T follicular helper cell (primary cell): ENCODE measurements around the gene S100G.

ENCODE experiments used
- DNase-seq: peaks from one replicate; pipeline ENCODE4 v3.0.0-alpha.2; 2020; ENCODE audit warnings: low read depth

S100G gene

DNA sequence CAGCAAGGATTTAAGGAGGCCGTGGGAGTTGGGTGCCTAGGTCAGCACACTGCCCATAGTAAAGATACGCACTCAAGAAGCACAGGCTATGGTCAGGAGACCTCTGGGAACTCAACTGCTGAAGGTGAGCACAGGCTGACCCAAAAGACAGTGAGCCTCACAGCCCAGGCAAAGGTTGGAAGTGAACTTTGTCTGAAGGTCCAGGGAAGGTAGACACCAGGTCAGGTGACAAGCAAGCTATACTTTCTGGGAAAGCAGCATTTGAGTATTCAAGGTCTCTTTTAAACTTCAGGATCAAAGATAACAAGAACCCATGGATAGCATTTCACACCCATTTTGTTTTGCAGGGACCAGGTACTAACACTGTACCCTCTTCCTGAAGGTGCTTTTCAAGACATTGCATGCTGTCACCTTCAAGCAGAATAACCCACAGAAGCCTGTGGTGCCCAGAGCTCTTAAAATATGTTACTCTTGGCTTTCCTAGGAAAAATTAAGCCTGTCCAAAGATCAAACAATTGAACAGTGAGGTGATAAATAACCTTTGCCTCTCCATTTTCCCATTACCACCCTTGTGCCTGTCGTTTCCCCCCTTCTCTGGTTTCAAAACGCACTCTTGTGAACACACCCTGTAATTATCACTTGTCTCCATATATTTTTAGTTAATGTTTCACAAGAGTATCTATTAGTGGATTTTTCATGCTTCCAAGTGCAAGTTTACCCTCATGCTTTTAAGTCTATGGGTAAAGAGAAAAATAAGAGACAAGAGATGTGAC, 3.4 kb upstream of the S100G start:
- DNase-seq = no peak

DNA sequence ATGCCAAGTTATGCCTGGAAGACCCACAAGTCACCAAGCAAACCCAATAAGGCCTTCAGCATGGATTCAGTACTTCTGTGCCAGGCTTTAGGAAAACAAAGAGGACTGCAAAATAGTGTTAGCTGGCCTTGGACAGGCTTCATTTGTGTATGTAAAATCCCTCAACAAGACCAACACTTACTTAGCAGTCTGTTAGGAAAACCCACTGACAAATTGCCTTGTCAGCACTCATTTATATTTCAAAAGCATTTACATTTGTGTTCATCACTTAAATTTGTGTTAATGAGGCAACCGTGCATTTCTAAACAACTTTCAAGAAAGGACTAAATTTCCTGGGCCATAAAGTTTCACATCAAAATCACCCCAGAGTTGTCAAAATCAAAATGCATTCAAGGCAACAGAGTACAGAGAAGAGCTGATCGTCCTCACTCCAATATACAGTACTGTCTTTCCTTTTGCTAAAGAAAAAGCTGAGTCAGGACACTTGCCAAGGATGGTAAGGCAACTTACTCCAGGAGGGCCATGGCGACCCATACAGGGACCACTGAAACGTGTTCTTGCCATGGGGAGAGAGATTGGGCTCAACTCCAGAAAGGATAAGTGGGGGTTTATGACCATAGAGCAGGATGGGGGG, 1.6 kb downstream of the S100G start:
- DNase-seq = no peak

DNA sequence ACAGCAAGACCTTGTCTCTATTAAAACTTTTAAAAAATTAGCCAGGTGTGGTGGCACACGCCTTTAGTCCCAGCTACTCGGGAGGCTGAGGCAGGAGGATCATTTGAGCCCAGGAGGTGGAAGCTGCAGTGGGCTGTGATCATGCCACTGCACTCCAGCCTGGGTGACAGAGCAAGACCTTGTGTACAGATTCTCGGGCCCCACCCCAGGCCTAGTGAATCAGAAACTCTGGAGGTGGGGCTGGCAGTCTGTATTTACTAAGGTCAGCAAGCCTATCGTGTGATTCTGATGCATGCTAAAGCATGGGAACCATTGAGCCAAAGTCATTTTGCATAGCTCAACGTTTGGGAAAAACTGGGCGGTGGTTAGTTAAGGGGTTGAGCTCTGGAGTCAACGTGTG, 3.5 kb downstream of the S100G start:
- no peak for DNase-seq

DNA sequence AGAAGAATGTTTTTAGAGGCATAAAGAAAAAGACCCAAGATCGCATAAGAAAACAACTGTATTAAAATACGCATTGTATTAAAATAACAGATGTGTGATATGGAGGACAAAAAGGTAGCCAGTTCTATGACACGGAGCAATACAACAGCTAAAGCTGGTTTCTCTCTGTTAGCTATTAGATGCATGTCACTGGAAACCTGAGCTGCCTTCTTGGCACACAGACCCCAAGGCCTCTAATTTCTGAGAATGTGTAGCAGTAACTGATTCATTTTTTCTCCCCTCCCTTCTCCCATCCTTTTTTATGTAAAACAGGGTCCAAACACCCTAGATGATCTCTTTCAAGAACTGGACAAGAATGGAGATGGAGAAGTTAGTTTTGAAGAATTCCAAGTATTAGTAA, 4.1 kb downstream of the S100G start:
- no peak for DNase-seq

GRCh38 chrX:16658284-16658683, 8.3 kb downstream of the S100G start:
- no peak for DNase-seq

DNA sequence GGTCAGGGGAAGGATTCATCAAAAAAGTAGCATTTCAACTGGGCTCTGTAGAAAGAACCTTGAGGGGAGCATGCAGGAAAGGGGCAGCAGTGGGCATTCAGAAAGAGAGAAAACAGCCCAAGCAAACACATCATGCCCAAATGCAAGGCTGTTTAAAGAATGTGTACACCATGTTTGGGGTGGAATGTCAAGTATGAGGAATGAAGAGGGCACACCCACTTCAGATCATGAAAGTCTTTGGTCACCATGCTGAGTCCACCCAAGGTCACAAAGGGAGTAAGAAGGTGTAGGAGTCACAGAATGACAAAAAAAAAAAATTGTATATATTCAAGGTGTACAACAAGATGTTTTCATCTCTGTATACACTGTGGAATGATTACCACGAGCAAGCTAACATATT, 9.4 kb downstream of the S100G start:
- no peak for DNase-seq

GRCh38 chrX:16661495-16661894, 11.5 kb downstream of the S100G start:
- no peak for DNase-seq

- DNase-seq = no peak
Observed at GRCh38 chrX:16662402-16662801, 12.4 kb downstream of the S100G start.

DNA sequence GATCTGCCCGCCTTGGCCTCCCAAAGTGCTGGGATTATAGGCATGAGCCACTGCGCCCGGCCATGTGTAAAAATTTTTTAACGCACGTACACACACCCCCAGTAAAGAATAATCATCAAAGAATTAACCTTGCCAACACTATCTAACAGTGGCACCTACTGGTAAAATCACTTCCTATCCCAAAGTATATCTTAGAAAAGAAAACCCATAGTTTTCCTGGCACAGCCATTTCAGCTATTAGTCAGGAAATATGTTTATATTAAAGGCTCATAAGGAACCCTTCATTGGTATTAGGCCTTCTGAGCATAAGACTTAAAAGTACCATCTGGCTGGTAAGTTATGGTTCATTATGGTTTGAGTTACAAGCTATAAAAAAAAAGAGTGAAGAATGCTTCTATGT, 14.1 kb downstream of the S100G start:
- DNase-seq = no peak

DNA sequence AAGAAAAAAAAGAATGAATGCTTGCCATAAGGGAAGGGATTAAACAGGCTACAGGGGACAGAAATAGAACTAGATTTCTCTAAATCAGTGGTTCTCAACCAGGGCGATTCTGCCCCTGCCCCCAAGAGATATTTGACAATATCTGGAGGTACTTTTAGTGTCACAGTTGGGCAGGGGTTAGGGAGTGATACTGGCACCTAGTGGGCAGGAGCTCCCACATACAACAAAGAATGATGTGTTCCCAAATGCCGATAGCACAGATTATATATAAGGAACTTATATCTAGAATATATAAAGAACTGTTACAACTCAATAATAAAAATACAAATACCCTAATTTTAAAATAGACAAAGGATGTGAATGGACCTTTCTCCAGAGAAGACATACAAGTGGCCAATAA, 14.7 kb downstream of the S100G start:
- DNase-seq = no peak

DNA sequence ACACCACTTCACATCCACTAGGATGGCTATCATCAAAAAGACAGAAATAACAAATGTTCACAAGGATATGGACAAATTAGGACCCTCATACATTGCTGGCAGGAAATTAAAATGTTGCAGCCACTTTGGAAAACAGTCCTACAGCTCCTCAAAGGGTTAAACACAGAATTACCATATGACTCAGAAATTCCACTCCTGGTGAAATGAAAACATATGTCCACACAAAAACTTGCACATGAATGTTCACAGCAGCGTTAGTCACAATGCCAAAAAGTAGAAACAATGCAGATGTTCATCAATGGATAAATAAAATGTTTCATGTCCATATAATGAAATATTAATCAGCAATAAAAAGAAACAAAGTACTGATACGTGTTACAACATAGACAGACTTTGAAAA, 15.1 kb downstream of the S100G start:
- no peak for DNase-seq

GRCh38 chrX:16666541-16666940, 16.6 kb downstream of the S100G start:
- no peak for DNase-seq

GRCh38 chrX:16671005-16671404, 21.0 kb downstream of the S100G start:
- DNase-seq = peak; percentile 3

DNA sequence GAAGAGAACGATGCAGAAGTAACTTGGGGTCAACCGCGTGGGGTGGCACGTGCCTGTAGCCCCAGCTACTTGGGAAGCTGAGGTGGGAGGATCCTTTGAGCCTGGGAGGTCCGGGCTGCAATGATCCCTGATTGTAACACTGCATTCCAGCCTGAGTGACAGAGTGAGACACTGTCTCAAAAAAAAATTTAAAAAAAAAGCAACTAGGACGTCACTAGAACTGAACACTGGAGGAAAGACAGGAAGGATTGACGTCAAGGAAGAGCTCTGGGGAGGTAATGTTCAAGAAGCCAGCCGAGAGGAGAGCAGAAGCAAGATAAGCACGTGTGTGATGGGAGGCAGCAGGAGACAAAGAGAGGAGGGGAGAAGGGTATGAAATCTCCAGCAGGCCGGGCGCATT, 28.7 kb downstream of the S100G start:
- DNase-seq = no peak

GRCh38 chrX:16683007-16683664, 33.2 kb downstream of the S100G start:
- no peak for DNase-seq

DNA sequence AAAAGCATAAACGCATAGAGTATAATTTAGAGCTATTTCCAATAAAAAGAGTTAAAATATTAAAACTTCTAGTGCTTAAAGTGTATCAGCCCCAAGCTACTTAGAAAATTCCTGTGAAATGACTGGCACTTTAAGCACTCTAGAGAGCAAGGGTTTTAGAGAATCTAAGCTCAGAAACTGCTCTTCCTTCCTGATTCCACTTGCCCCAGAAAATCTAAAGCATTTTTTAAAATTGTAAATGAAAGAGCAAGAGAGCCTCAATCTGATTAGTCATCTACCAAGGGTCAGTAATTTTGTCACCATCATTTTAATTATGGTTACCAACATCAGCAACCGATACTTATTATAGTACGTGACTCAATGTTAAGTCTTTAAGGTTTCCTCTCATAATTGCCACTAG, 37.6 kb downstream of the S100G start:
- no peak for DNase-seq

- peak; percentile 53 for DNase-seq
Observed at GRCh38 chrX:16695079-16695676, 45.2 kb downstream of the S100G start.

GRCh38 chrX:16696956-16697355, 47.0 kb downstream of the S100G start:
- no peak for DNase-seq

DNA sequence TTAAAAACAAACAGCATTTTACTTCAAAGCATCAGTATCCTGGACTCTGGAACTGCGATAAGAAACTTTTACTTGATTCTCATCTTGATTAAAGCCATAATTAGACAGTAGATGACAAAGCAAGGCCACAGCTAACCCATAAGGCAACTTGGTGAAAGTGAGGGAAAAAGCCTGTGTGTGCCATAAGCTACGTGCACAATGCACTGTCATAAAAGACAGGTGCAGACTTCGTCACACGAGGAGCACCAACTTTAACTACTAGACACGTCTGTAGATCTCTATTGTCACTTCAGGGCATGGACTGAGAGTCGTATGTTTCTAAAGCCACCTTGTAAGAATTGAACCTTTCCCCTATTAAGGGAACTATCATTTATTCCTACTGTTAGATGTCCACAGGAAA, 49.4 kb downstream of the S100G start:
- DNase-seq = no peak

DNA sequence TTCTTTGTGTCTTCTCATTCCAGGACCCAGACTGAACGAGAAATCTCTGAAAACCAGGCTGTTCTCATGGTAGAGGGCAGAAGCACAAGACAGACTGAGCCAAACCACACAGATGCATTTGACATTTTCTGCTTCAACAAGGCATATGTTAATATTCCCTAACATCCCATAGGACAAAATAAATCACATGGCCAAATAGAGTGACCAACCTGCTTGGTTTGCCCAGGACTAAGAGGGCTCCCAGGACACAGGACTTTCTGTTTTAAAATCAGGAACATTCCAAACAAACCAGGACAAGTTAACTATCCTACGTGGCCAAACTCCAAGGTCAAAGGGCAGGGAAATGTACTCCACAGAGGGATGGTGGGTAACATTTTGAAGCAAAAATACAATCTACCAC, 50.8 kb downstream of the S100G start:
- DNase-seq = no peak

DNA sequence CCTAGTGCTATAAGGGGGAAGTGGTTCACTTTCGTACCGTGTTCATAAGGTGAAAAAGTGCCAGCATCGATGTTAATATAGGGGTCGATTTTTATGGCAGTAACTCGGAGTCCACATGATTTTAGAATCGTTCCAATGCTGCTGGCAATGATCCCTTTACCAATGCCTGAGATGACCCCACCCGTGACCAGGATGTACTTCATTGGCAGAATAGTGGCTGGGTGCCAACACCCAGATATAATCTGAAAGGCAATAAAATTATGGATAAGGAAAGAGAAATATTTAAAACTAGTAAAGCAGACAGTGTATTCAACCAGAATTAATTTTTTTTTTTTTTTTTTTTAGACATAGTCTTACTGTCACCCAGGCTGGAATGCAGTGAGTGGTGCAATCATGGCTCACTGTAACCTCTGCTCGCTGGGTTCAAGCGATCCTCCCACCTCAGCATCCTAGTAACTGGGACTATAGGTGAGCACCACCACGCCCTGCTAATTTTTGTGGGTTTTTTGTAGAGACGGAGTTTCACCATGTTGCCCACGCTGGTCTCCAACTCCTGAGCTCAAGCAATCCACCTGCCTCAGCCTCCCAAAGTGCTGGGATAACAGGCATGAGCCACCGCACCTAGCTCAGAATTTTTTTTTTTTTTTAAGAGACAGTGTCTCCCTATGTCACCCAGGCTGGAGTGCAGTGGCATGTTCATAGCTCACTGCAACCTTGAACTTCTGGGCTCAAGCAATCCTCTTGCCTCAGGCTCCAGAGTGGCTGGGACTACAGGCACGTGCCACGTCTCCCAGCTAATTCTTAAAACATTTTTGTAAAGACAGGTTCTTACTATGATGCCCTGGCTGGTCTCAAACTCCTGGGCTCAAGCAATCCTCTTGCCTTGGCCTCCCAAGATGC, 53.0 kb downstream of the S100G start:
- DNase-seq = no peak
